Neural progenitor cell (in vitro differentiated cells): ENCODE data around the gene CISTR. TPM values are rescaled to one million over a fixed set of nuclear protein-coding genes. Genes with fewer than 3 reads are reported as not detected.

ENCODE experiments used
- DNase-seq: peaks from one replicate; pipeline ENCODE4 v3.0.0-alpha.2; 2016; ENCODE audit warnings: low spot score
- H2AFZ ChIP-seq: fragments of 200-600 bp; sonication (generic); replicated peaks from 2 replicates; pipeline ENCODE4 v1.6.1; 2016; ENCODE audit warnings: antibody characterized with exemption
- H3F3A ChIP-seq: fragments of 200-600 bp; sonication (generic); 2 replicates; pipeline ENCODE4 v1.6.1; 2016; ENCODE audit warnings: antibody characterized with exemption, low read depth
- H3K27ac ChIP-seq: fragments of 200-600 bp; sonication (generic); 2 replicates; pipeline ENCODE4 v1.5.1; 2016; ENCODE audit warnings: mild to moderate bottlenecking
- H3K27me3 ChIP-seq: fragments of 200-600 bp; sonication (generic); 2 replicates; pipeline ENCODE4 v1.6.1; 2016; ENCODE audit warnings: mild to moderate bottlenecking, moderate library complexity
- H3K36me3 ChIP-seq: fragments of 200-600 bp; sonication (generic); 2 replicates; pipeline ENCODE4 v1.5.1; 2016
- H3K4me1 ChIP-seq: fragments of 200-600 bp; sonication (generic); 2 replicates; pipeline ENCODE4 v1.6.1; 2016; ENCODE audit warnings: mixed run types
- H3K4me2 ChIP-seq: fragments of 200-600 bp; sonication (generic); 2 replicates; pipeline ENCODE4 v1.6.1; 2016
- H3K4me3 ChIP-seq: fragments of 200-600 bp; sonication (generic); 2 replicates; pipeline ENCODE4 v1.5.1; 2016
- H3K79me2 ChIP-seq: fragments of 200-600 bp; sonication (generic); 2 replicates; pipeline ENCODE4 v1.6.1; 2016; ENCODE audit warnings: low read depth
- H3K9ac ChIP-seq: fragments of 200-600 bp; sonication (generic); 2 replicates; pipeline ENCODE4 v1.6.1; 2016
- H3K9me3 ChIP-seq: fragments of 200-600 bp; sonication (generic); 2 replicates; pipeline ENCODE4 v1.5.1; 2016; ENCODE audit warnings: low read depth
- H4K20me1 ChIP-seq: fragments of 200-600 bp; sonication (generic); 2 replicates; pipeline ENCODE4 v1.6.1; 2016; ENCODE audit warnings: low read depth
- H3K27ac Mint-ChIP-seq: 3 replicates; pipeline ENCODE4 v1.8.0; 2021; ENCODE audit warnings: mixed read lengths
- H3K27me3 Mint-ChIP-seq: 2 replicates; pipeline ENCODE4 v1.8.0; 2022; ENCODE audit warnings: low read depth, mild to moderate bottlenecking, inconsistent platforms, moderate library complexity, mixed read lengths; ENCODE audit not compliant: insufficient read depth
- H3K36me3 Mint-ChIP-seq: 3 replicates; pipeline ENCODE4 v1.8.0; 2021; ENCODE audit warnings: mixed read lengths
- H3K4me1 Mint-ChIP-seq: 3 replicates; pipeline ENCODE4 v1.8.0; 2021; ENCODE audit warnings: mixed read lengths
- H3K4me3 Mint-ChIP-seq: 3 replicates; pipeline ENCODE4 v1.8.0; 2021; ENCODE audit warnings: mild to moderate bottlenecking, moderate library complexity, mixed read lengths
- H3K9me3 Mint-ChIP-seq: 3 replicates; pipeline ENCODE4 v1.8.0; 2020; ENCODE audit warnings: mixed read lengths
- CTCF ChIP-seq: fragments of 200-600 bp; sonication (generic); IDR thresholded peaks from 2 replicates; pipeline ENCODE4 v1.5.1; 2017; ENCODE audit warnings: antibody characterized with exemption, mild to moderate bottlenecking
- EZH2 ChIP-seq: fragments of 200-600 bp; sonication (generic); IDR thresholded peaks from 2 replicates; pipeline ENCODE4 v1.6.1; 2017; ENCODE audit warnings: antibody characterized with exemption, mild to moderate bottlenecking, moderate library complexity
- EZH2phosphoT487 ChIP-seq: fragments of 200-600 bp; sonication (generic); IDR thresholded peaks from 2 replicates; pipeline ENCODE4 v1.6.1; 2017; ENCODE audit warnings: antibody characterized with exemption
- total RNA-seq: library from RNA; depleted of rRNA; stranded (reverse); fragments of >200 nt; gene quantifications from 2 replicates; pipeline ENCODE4 v1.2.3, GENCODE V29; 2015; ENCODE audit warnings: low replicate concordance

The CISTR gene
- total RNA-seq, 1 donor from 2014 or later, result not detected

GRCh38 chr12:53746592-53747092 is 5.1 kb downstream of the CISTR start:
- Histone ChIP-seq H3K4me2 (peak overlapping the region; percentile 75), H2AFZ (no peak overlapping the region), H3K9me3 (no peaks in the 10 kb centered on the region), H3K36me3 (no peaks in the 10 kb centered on the region), H3K4me1 (peaks cover 60% of the 10 kb centered on the region), H3K9ac (no peak overlapping the region), H3K27me3 (peaks cover 94% of the 10 kb centered on the region), H3F3A (peaks cover 13% of the 10 kb centered on the region), H3K79me2 (no peaks in the 10 kb centered on the region), H3K27ac (no peak overlapping the region), H4K20me1 (no peaks in the 10 kb centered on the region), H3K4me3 (no peak overlapping the region)
- Mint-ChIP-seq H3K4me3 (peak overlapping the region; percentile 57), H3K9me3 (no peaks in the 10 kb centered on the region), H3K36me3 (no peaks in the 10 kb centered on the region), H3K27me3 (peaks cover 22% of the 10 kb centered on the region), H3K27ac (peak overlapping the region; percentile 86), H3K4me1 (peaks cover 27% of the 10 kb centered on the region)
- DNase-seq, result peak; percentile 96
- TF ChIP-seq CTCF (peak; percentile 100), EZH2phosphoT487 (no peak), EZH2 (peak; percentile 60)

DNA sequence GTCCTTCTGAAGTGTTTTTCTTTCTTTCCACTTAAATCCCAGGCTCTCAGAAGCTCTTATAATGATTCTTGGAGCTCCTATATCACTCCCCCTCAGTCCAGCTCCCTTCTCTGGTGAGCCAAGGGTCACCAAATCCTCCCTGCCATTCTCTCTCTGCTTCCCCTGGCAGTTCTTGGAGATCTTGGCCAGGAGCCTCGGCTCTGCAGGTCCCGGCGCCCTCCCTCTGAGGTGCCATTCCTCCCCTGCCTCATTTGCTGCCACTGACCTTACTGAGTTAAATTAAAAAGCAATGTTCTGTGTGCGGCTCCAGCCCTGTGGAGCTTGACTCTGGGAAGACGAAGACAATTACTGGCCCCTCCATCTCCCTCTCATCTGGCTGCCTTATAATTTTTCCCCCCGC is 7.0 kb downstream of the CISTR start:
- H3K79me2 ChIP-seq, result no peaks in the 10 kb centered on the region
- H3K9me3 Mint-ChIP-seq, result no peaks in the 10 kb centered on the region
- H3K9ac ChIP-seq, result no peak overlapping the region
- no peaks in the 10 kb centered on the region for H3K36me3 Mint-ChIP-seq
- H3K27me3 ChIP-seq, result peaks cover 94% of the 10 kb centered on the region
- H3K4me2 ChIP-seq, result peak overlapping the region; percentile 74
- H3K27me3 Mint-ChIP-seq, result peaks cover 26% of the 10 kb centered on the region
- H3F3A ChIP-seq, result peaks cover 20% of the 10 kb centered on the region
- H3K27ac Mint-ChIP-seq, result no peak overlapping the region
- no peak overlapping the region for H2AFZ ChIP-seq
- H4K20me1 ChIP-seq, result no peaks in the 10 kb centered on the region
- no peak overlapping the region for H3K27ac ChIP-seq
- peaks cover 27% of the 10 kb centered on the region for H3K4me1 Mint-ChIP-seq
- peak overlapping the region; percentile 22 for H3K4me3 ChIP-seq
- H3K4me1 ChIP-seq, result peaks cover 48% of the 10 kb centered on the region
- H3K4me3 Mint-ChIP-seq, result no peak overlapping the region
- TF ChIP-seq CTCF (no peak), EZH2phosphoT487 (no peak), EZH2 (no peak)
- no peak for DNase-seq
- H3K9me3 ChIP-seq, result no peaks in the 10 kb centered on the region
- H3K36me3 ChIP-seq, result no peaks in the 10 kb centered on the region

DNA sequence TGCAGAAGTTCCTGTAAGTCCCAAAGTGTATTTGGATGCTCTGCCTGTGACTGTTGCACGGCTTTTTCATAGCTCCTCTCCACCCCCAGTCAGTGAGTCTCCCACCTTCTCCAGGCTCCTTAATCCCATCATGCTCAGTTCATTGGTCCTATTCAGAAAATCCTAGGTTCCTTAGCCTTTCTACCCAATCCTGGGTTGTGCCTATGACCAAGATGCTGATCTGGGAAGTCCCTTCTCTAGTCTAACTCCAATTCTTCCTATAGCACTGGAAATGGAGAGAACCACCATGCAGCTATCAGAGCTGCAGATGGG is 7.7 kb downstream of the CISTR start:
- no peak overlapping the region for H3K9ac ChIP-seq
- peak; percentile 85 for DNase-seq
- Mint-ChIP-seq H3K4me1 (peaks cover 32% of the 10 kb centered on the region), H3K27me3 (peaks cover 26% of the 10 kb centered on the region), H3K9me3 (no peaks in the 10 kb centered on the region), H3K4me3 (peak overlapping the region; percentile 28), H3K36me3 (no peaks in the 10 kb centered on the region), H3K27ac (no peak overlapping the region)
- H3K9me3 ChIP-seq, result no peaks in the 10 kb centered on the region
- peaks cover 24% of the 10 kb centered on the region for H3F3A ChIP-seq
- no peaks in the 10 kb centered on the region for H4K20me1 ChIP-seq
- H3K27ac ChIP-seq, result no peak overlapping the region
- H3K79me2 ChIP-seq, result no peaks in the 10 kb centered on the region
- peaks cover 94% of the 10 kb centered on the region for H3K27me3 ChIP-seq
- no peaks in the 10 kb centered on the region for H3K36me3 ChIP-seq
- H2AFZ ChIP-seq, result no peak overlapping the region
- TF ChIP-seq EZH2phosphoT487, result no peak
- TF ChIP-seq EZH2, result no peak
- TF ChIP-seq CTCF, result no peak
- H3K4me3 ChIP-seq, result peak overlapping the region; percentile 22
- peaks cover 54% of the 10 kb centered on the region for H3K4me1 ChIP-seq
- H3K4me2 ChIP-seq, result peak overlapping the region; percentile 74
